ENCODE data around the gene GALNT11.

Gene GALNT11

GRCh38 chr7:151992375-151992774 lies 33.1 kb upstream of the GALNT11 start:
- peak; percentile 57 for TF ChIP-seq CTCF (IDR thresholded peaks at IDR 0.05; ENCODE audit: insufficient read depth, low read depth, low read length, missing control alignments)
- H3K4me3 ChIP-seq (ENCODE audit: low read length) = no peak overlapping the region
- peak; percentile 56 for DNase-seq (ENCODE audit: low read depth)

- DNase-seq (ENCODE audit: low read depth) = peak; percentile 70
- H3K4me3 ChIP-seq (ENCODE audit: low read length) = no peak overlapping the region
- no peak for TF ChIP-seq CTCF (IDR thresholded peaks at IDR 0.05; ENCODE audit: insufficient read depth, low read depth, low read length, missing control alignments)
Observed at GRCh38 chr7:151993977-151994676, 31.3 kb upstream of the GALNT11 start.

GRCh38 chr7:151999424-152000090 lies 25.9 kb upstream of the GALNT11 start:
- TF ChIP-seq CTCF (IDR thresholded peaks at IDR 0.05; ENCODE audit: insufficient read depth, low read depth, low read length, missing control alignments) = no peak
- no peak for DNase-seq (ENCODE audit: low read depth)
- H3K4me3 ChIP-seq (ENCODE audit: low read length) = no peak overlapping the region

GRCh38 chr7:152000191-152000590 lies 25.3 kb upstream of the GALNT11 start:
- no peak overlapping the region for H3K4me3 ChIP-seq (ENCODE audit: low read length)
- no peak for TF ChIP-seq CTCF (IDR thresholded peaks at IDR 0.05; ENCODE audit: insufficient read depth, low read depth, low read length, missing control alignments)
- DNase-seq (ENCODE audit: low read depth) = no peak

- H3K4me3 ChIP-seq (ENCODE audit: low read length) = no peak overlapping the region
- no peak for TF ChIP-seq CTCF (IDR thresholded peaks at IDR 0.05; ENCODE audit: insufficient read depth, low read depth, low read length, missing control alignments)
- DNase-seq (ENCODE audit: low read depth) = no peak
Observed at GRCh38 chr7:152006336-152006735, 19.1 kb upstream of the GALNT11 start.

- no peak for TF ChIP-seq CTCF (IDR thresholded peaks at IDR 0.05; ENCODE audit: insufficient read depth, low read depth, low read length, missing control alignments)
- H3K4me3 ChIP-seq (ENCODE audit: low read length) = no peak overlapping the region
- DNase-seq (ENCODE audit: low read depth) = no peak
Observed at GRCh38 chr7:152011860-152012259, 13.6 kb upstream of the GALNT11 start.
